Endothelial cell of umbilical vein (primary cell): ENCODE data around the gene SKIC8. TPM values are rescaled to one million over a fixed set of nuclear protein-coding genes. Genes with fewer than 3 reads are reported as not detected.
"Not testable (repeated sequence)": the region's sequence is repeated elsewhere in the genome, so short reads cannot be mapped to it uniquely, and the experiment has no call there.

Experiments
- BruUV-seq: library from RNA; stranded (reverse); fragments of 400-500 nt; replicated peaks from 2 replicates; lab custom pipeline; 2021; lab: Mats Ljungman, UMichigan
- CTCF ChIA-PET: fragments of 300-600, 350-600 bp; sonication (Branson Sonifier 250); formaldehyde crosslinking; loops from one replicate; lab custom pipeline; 2021; ENCODE audit warnings: antibody characterized with exemption, inconsistent platforms; lab: Charles Lee
- POLR2A ChIA-PET: fragments of 300-600, 350-600 bp; sonication (Branson Sonifier 250); formaldehyde crosslinking; loops from one replicate; lab custom pipeline; 2021; ENCODE audit warnings: antibody characterized with exemption, inconsistent platforms; lab: Charles Lee
- DNase-seq: peaks from one replicate; pipeline ENCODE4 v3.0.0-alpha.2; 2011; ENCODE audit warnings: low read depth, low spot score
- FAIRE-seq: peaks from 2 replicates; lab custom pipeline; 2011; peaks lifted over from hg19 to GRCh38; lab: Jason Lieb, UNC
- H2AFZ ChIP-seq: 2 replicates; pipeline ENCODE4 v1.6.0; 2012; ENCODE audit warnings: low read depth, low read length, control low read depth, inconsistent platforms
- H3K27ac ChIP-seq: 2 replicates; pipeline ENCODE4 v1.5.1; 2011; ENCODE audit warnings: low read depth, mild to moderate bottlenecking, control low read depth, low read length, moderate library complexity; ENCODE audit not compliant: insufficient read depth
- H3K27me3 ChIP-seq, 2 experiments: 2 replicates each; pipeline versions ENCODE4 v1.6.0 to v1.6.1; 2011; ENCODE audit warnings: low read length in 2 of 2, mixed read lengths in 1 of 2; ENCODE audit not compliant: control insufficient read depth in 2 of 2, insufficient read depth in 2 of 2
- H3K36me3 ChIP-seq, 2 experiments: 2 replicates in 1 of 2; 3 replicates in 1 of 2; pipeline ENCODE4 v1.5.1; 2011; ENCODE audit warnings: low read length in 2 of 2, mild to moderate bottlenecking in 1 of 2, moderate library complexity in 1 of 2; ENCODE audit not compliant: control insufficient read depth in 2 of 2, insufficient read depth in 2 of 2; ENCODE audit errors: extremely low read depth in 1 of 2
- H3K4me1 ChIP-seq: 3 replicates; pipeline ENCODE4 v1.5.1; 2011; ENCODE audit warnings: mild to moderate bottlenecking, low read length; ENCODE audit not compliant: control insufficient read depth, insufficient read depth; ENCODE audit errors: extremely low read depth
- H3K4me2 ChIP-seq: 2 replicates; pipeline ENCODE4 v1.6.1; 2011; ENCODE audit warnings: low read length, control low read depth, mixed read lengths; ENCODE audit not compliant: insufficient read depth
- H3K4me3 ChIP-seq, 3 experiments: fragments of 200-600 bp in 1 of 3; sonication (generic), shearing (Covaris generic) in 1 of 3; replicated peaks in 1 of 3; 2 replicates each; pipeline ENCODE4 v1.5.1; 2011 to 2016; ENCODE audit warnings: control low read depth in 3 of 3, low read length in 3 of 3, mild to moderate bottlenecking in 2 of 3, inconsistent platforms in 1 of 3, low read depth in 1 of 3, moderate library complexity in 1 of 3; ENCODE audit not compliant: insufficient read depth in 1 of 3
- H3K79me2 ChIP-seq: 2 replicates; pipeline ENCODE4 v1.6.0; 2012; ENCODE audit warnings: low read length, inconsistent platforms; ENCODE audit not compliant: control insufficient read depth, insufficient read depth
- H3K9ac ChIP-seq: replicated peaks from 2 replicates; pipeline ENCODE3; 2011; ENCODE audit warnings: low read length, control low read depth; ENCODE audit not compliant: insufficient read depth; ENCODE audit errors: extremely low read depth
- H3K9me1 ChIP-seq: replicated peaks from 3 replicates; pipeline ENCODE4 v1.6.0; 2011; ENCODE audit warnings: mild to moderate bottlenecking, low read length; ENCODE audit not compliant: control insufficient read depth, insufficient read depth; ENCODE audit errors: extremely low read depth
- H3K9me3 ChIP-seq: replicated peaks from 2 replicates; pipeline ENCODE4 v1.5.1; 2012; ENCODE audit warnings: low read length, inconsistent platforms; ENCODE audit not compliant: control insufficient read depth, insufficient read depth
- H4K20me1 ChIP-seq: replicated peaks from 2 replicates; pipeline ENCODE3; 2011; ENCODE audit warnings: mild to moderate bottlenecking, low read length; ENCODE audit not compliant: control insufficient read depth, insufficient read depth; ENCODE audit errors: extremely low read depth
- CTCF ChIP-seq, 2 donors: IDR thresholded peaks; 1 replicate in 1 of 2; 2 replicates in 1 of 2; pipeline ENCODE4 v1.5.1; 2011; ENCODE audit warnings: low read length in 2 of 2, mild to moderate bottlenecking in 2 of 2, moderate library complexity in 2 of 2, control low read depth in 1 of 2, inconsistent platforms in 1 of 2, low read depth in 1 of 2; ENCODE audit not compliant: insufficient read depth in 1 of 2; ENCODE audit errors: extremely low read depth in 1 of 2
- EZH2 ChIP-seq: IDR thresholded peaks from 2 replicates; pipeline ENCODE4 v1.6.1; 2012; ENCODE audit warnings: borderline replicate concordance, low read depth, mild to moderate bottlenecking, moderate library complexity, low read length, inconsistent platforms; ENCODE audit not compliant: severe bottlenecking
- FOS ChIP-seq: IDR thresholded peaks from 2 replicates; pipeline ENCODE4 v1.6.1; 2011; ENCODE audit warnings: mild to moderate bottlenecking, low read length, moderate library complexity, borderline replicate concordance; ENCODE audit not compliant: insufficient read depth
- GATA2 ChIP-seq: IDR thresholded peaks from 2 replicates; pipeline ENCODE4 v1.7.0; 2011; ENCODE audit warnings: low read depth, mild to moderate bottlenecking, moderate library complexity, mixed read lengths, low read length; ENCODE audit not compliant: insufficient read length, insufficient read depth
- JUN ChIP-seq: IDR thresholded peaks from 2 replicates; pipeline ENCODE4 v1.6.1; 2011; ENCODE audit warnings: borderline replicate concordance, low read depth; ENCODE audit not compliant: insufficient read length, insufficient read depth
- MAX ChIP-seq: IDR thresholded peaks from 2 replicates; pipeline ENCODE4 v1.6.1; 2011; ENCODE audit not compliant: insufficient read depth, insufficient read length
- MYC ChIP-seq: IDR thresholded peaks from one replicate; pipeline ENCODE4 v1.6.1; 2011; ENCODE audit warnings: mild to moderate bottlenecking, low read depth, low read length
- POLR2A ChIP-seq: IDR thresholded peaks from 2 replicates; pipeline ENCODE4 v1.6.1; 2012; ENCODE audit warnings: low read depth, mild to moderate bottlenecking, control low read depth, low read length
- POLR2AphosphoS5 ChIP-seq: IDR thresholded peaks from 2 replicates; pipeline ENCODE4 v1.6.1; 2012; ENCODE audit warnings: low read depth, mild to moderate bottlenecking, control low read depth, low read length, moderate library complexity; ENCODE audit not compliant: insufficient read depth
- dilution Hi-C: fragments of 300-500 bp; cut with MboI; formaldehyde crosslinking; loops from one replicate; pipeline ENCODE4 v1.15.0; 2019; ENCODE audit warnings: low sequenced_read_pairs; ENCODE audit not compliant: extremely low pct_ligation_motif_present
- intact Hi-C: fragments of 100-400 bp; cut with micrococcal nuclease; formaldehyde crosslinking; loops from one replicate; pipeline ENCODE4 v1.10.0; 2022
- polyA plus RNA-seq, 4 experiments: library from polyadenylated mRNA; depleted of rRNA in 3 of 4; stranded (reverse) in 3 of 4; unstranded in 1 of 4; fragments of >200 nt; gene quantifications; 2 replicates each; pipeline versions ENCODE4 v1.2.1 to v1.2.3, GENCODE V29; 2011 to 2012; ENCODE audit warnings: missing spikeins in 1 of 4
- total RNA-seq: library from RNA; stranded (reverse); gene quantifications from 2 replicates; pipeline ENCODE4 v1.2.3, GENCODE V29; 2021

The SKIC8 gene
- total and polyA plus RNA-seq, 2 donors (not counting 3 experiments of a cell fraction or from before 2014, with no cell fraction given), result 49.7 to 95.0 TPM

DNA sequence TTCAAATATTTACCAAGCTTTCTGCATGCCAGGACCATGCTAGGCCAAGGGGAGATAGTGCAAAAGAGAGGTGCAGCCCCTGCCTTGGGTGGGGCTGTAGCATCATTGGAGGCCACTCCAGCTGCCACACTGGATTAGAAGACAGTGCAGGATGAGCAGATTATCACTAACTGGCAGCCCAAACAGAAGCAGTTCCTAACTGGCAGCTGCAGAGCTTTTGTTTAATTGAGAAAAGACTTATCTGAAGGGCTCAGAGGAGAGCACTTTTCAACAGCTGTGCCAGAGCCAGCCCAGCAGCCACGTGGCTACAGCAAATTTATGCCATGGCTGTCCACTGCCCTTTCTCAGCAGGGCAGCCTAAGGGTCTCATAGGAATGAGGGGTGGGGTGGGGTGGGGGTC, 51.5 kb downstream of the SKIC8 start:
- POLR2A ChIA-PET, result no interaction called here
- dilution Hi-C loops, result no loop called here

DNA sequence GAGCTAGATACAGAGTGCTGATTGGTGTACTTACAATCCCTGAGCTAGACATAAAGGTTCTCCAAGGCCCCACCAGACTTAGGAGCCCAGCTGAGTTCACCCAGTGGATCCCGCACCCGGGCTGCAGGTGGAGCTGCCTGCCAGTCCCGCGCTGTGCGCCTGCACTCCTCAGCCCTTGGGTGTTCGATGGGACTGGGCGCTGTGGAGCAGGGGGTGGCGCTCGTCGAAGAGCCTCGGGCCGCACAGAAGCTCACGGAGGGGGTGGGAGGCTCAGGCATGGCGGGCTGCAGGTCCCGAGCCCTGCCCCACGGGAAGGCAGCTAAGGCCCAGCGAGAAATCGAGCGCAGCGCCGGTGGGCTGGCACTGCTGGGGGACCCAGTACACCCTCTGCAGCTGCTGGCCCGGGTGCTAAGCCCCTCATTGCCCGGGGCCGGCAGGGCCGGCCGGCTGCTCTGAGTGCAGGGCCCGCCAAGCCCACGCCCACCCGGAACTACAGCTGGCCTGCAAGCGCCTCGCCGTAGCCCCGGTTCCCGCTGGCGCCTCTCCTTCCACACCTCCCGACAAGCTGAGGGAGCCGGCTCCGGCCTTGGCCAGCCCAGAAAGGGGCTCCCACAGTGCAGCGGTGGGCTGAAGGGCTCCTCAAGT, 53.3 kb downstream of the SKIC8 start:
- H3K9me3 ChIP-seq, H3K36me3 ChIP-seq, H3K9ac ChIP-seq, H3K27me3 ChIP-seq, H3K4me1 ChIP-seq, DNase-seq, H2AFZ ChIP-seq, BruUV-seq, dilution Hi-C loops, H3K79me2 ChIP-seq, H3K4me2 ChIP-seq, H4K20me1 ChIP-seq, H3K27ac ChIP-seq, H3K4me3 ChIP-seq, intact Hi-C loops, FAIRE-seq, POLR2A ChIA-PET, H3K9me1 ChIP-seq: not testable (repeated sequence)
- CTCF ChIA-PET, result interaction anchor here (1.5 to 10.1 kb wide), 3 partner anchors 50 to 336 kb away, joined by 4 to 237 read pairs (median 4); no protein-coding TSS in a partner anchor

More for the DNA sequence above, 51.5 kb downstream of the SKIC8 start:
- no peak overlapping the region for H3K4me3 ChIP-seq
- intact Hi-C loops, result no loop called here
- peaks cover 2 to 3% of the 10 kb centered on the region in 2 experiments for H3K27me3 ChIP-seq
- no peaks in the 10 kb centered on the region for H3K4me1 ChIP-seq
- H3K36me3 ChIP-seq, result no peaks in the 10 kb centered on the region
- no peak overlapping the region for H3K4me2 ChIP-seq
- H3K9me3 ChIP-seq, result no peaks in the 10 kb centered on the region
- H3K9me1 ChIP-seq, result no peaks in the 10 kb centered on the region
- FAIRE-seq (no peak), DNase-seq (no peak)
- H3K9ac ChIP-seq, result no peak overlapping the region
- CTCF ChIA-PET, result no interaction called here
- no peaks in the 10 kb centered on the region for H3K79me2 ChIP-seq
- H3K27ac ChIP-seq, result no peak overlapping the region
- no peak overlapping the region for H2AFZ ChIP-seq
- no TSS peak for BruUV-seq
- TF ChIP-seq MYC (no peak), GATA2 (no peak), POLR2AphosphoS5 (no peak), CTCF (IDR thresholded peaks at IDR 0.05; ENCODE audit: extremely low read depth in 1 of 2, insufficient read depth in 1 of 2, low read depth in 1 of 2, low read length in 2 of 2) (no peak), MAX (no peak), JUN (no peak), EZH2 (no peak), FOS (no peak), POLR2A (no peak)
- H4K20me1 ChIP-seq, result no peaks in the 10 kb centered on the region

DNA sequence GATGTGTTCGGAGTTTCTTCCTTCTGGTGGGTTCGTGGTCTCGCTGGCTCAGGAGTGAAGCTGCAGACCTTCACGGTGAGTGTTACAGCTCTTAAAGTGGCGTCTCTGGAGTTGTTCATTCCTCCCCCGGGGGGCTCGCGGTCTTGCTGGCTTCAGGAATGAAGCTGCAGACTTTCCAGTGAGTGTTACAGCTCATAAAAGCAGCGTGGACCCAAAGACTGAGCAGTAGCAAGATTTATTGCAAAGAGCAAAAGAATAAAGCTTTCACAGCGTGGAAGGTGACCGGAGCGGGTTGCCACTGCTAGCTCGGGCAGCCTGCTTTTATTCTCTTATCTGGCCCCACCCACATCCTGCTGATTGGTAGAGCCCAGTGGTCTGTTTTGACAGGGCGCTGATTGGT, 54.0 kb downstream of the SKIC8 start:
- H3K9ac ChIP-seq, H4K20me1 ChIP-seq, H3K4me2 ChIP-seq, intact Hi-C loops, H3K9me1 ChIP-seq, POLR2A ChIA-PET, FAIRE-seq, dilution Hi-C loops, H3K36me3 ChIP-seq, DNase-seq, H3K4me1 ChIP-seq, BruUV-seq, H3K79me2 ChIP-seq, H3K9me3 ChIP-seq, H3K27ac ChIP-seq, H2AFZ ChIP-seq, H3K4me3 ChIP-seq, H3K27me3 ChIP-seq: not testable (repeated sequence)
- CTCF ChIA-PET, result interaction anchor here (1.5 to 10.1 kb wide), 3 partner anchors 49 to 335 kb away, joined by 4 to 237 read pairs (median 4); no protein-coding TSS in a partner anchor
